Stimulated activated CD4-positive, alpha-beta T cell treated with anti-CD3 and anti-CD28 coated beads, TNF-alpha, amount 100 ng/mL, for 24 hours (primary cell): ENCODE results near the gene GOLGA8J.
"Not testable (repeated sequence)": the region's sequence is repeated elsewhere in the genome, so short reads cannot be mapped to it uniquely, and the experiment has no call there.

Source experiments
- DNase-seq, 3 experiments: peaks; one replicate each; pipeline ENCODE4 v3.0.0-alpha.2; 2020; ENCODE audit warnings: low read depth in 3 of 3

The GOLGA8J gene

DNA sequence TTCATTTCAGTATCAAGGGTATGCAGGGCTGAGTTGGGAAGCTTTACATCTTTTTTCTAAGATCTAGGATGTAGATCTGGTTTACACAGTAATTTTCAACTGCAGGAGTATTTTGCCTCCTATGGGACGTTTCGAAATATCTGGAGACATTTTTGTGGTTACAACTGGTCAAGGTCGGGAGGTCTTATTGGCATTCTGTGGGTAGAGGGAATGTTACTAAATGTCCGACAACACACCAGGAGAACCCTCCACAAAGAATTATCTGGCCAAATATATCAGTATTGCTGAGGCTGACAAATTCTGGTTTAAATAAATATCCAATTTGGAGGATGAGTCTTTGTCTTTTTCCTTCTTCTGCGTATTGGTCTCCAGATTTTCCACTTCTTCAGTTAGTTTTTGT, 1.9 kb upstream of the GOLGA8J start:
- DNase-seq: not testable (repeated sequence)

- not testable (repeated sequence) for DNase-seq
Measured at GRCh38 chr15:30097827-30098226, 15.1 kb downstream of the GOLGA8J start.

DNA sequence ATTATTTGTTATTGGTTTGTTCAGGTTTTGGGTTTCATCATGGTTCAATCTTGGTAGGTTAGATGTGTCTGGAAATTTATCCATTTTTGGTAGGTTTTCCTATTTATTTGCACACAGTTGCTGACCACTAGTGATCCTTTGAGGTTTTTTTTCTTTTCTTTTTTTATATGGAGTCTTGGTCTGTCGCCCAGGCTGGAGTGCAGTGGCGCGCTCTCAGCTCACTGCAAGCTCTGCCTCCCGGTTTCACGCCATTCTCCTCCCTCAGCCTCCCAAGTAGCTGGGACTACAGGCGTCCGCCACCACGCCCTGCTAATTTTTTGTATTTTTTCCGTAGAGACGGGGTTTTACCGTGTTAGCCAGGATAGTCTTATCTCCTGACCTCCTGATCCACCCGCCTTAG, 20.1 kb downstream of the GOLGA8J start:
- not testable (repeated sequence) for DNase-seq

DNA sequence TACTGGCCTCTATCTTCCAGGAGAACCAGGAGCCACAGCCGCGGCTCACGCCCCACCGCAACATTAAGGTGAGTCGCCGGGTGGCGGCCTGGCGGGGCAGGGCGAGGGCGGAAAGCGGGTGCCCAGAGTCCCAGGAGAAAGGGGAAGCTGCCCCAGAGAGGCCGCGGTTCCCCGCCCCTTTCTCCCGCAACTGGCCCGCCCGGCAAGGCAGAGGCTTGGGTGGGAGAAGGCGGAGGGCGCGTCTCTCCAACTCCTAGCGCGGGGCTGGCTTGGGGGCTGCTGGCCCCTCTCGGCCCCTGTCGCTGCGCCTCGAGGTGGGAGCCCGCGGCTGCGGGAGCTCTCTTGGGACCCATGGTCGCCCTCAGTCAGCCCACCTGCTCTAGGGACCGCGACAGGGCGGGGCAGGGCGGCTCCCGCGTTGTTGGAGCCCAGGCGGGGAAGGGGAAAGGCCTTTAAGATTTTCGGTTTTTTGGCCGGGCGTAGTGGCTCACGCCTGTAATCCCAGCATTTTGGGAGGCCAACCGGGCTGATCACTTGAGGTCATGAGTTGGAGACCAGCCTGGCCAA, 21.3 kb downstream of the GOLGA8J start:
- DNase-seq: not testable (repeated sequence)

DNA sequence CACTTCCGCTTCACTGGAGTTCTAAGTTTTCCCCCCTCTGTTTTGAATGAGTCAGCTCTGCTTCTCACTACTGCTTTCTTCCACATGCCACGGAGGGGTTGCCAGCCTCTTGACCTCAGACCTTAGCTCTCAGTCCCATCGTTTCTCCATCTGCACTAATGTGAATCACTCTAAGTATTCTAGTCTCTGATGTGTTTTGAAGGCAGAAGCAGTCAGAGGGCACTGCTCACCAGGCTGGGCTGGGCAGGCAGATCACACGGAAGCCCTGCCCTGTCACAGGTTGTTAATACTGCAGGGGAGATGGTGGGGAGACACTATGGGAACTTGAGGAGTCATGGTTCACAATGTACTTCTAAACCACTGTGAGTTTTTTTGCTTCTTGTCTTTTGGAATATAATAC, 27.8 kb downstream of the GOLGA8J start:
- not testable (repeated sequence) for DNase-seq

DNA sequence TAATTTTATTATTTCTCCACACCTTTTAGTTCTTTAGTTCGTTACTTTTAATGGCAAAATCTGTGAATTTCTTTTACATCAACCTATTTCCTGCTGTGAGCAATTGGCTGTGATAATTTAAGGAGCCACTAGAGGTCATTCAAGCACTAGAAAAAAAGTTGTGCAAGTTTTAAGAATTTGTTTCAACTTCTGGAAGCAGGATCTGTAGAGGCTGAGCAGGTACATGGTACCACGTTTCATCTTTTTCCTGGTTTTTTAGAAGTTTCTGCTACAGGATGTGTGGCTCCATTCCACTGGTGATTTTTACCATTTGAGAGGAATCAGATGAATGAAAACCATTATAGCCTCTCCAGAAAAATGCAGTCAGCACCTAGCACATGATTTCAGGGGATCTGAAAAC, 47.3 kb downstream of the GOLGA8J start:
- DNase-seq: not testable (repeated sequence)

- DNase-seq: not testable (repeated sequence)
Measured at GRCh38 chr15:30134751-30135150, 52.0 kb downstream of the GOLGA8J start, which contains the start of gene GOLGA8T. GOLGA8T (plus strand) TSS chr15:30135051; CDS start chr15:30135149, 98 bp downstream.
